HUES64 (cell line): Measurements from ENCODE around the gene PTBP1.

ENCODE experiments used
- H3K27ac ChIP-seq: 2 replicates; pipeline ENCODE4 v1.7.0; 2013; ENCODE audit warnings: low read depth, low read length, inconsistent platforms
- H3K27me3 ChIP-seq: 2 replicates; pipeline ENCODE4 v1.6.1; 2013; ENCODE audit warnings: mild to moderate bottlenecking, low read length; ENCODE audit not compliant: insufficient read depth
- H3K36me3 ChIP-seq: 2 replicates; pipeline ENCODE4 v1.6.1; 2013; ENCODE audit warnings: mild to moderate bottlenecking, low read length; ENCODE audit not compliant: insufficient read depth
- H3K4me1 ChIP-seq: 2 replicates; pipeline ENCODE4 v1.6.1; 2013; ENCODE audit warnings: mild to moderate bottlenecking, low read length, moderate library complexity; ENCODE audit not compliant: insufficient read depth
- H3K4me3 ChIP-seq: 2 replicates; pipeline ENCODE4 v1.5.1; 2013; ENCODE audit warnings: mild to moderate bottlenecking, low read length, moderate library complexity
- H3K9ac ChIP-seq: 2 replicates; pipeline ENCODE4 v1.6.1; 2013; ENCODE audit warnings: mild to moderate bottlenecking, low read depth, low read length
- H3K9me3 ChIP-seq: 2 replicates; pipeline ENCODE4 v1.6.1; 2013; ENCODE audit warnings: low read depth, low read length; ENCODE audit not compliant: insufficient read depth
- WGBS: fragments of 150-250, 120-280 bp; methylation state at CpG from one replicate; pipeline ENCODE4 v1.1.7; 2013; ENCODE audit warnings: missing lambda C conversion rate; 5-methylcytosine and 5-hydroxymethylcytosine counted together

PTBP1 gene

DNA sequence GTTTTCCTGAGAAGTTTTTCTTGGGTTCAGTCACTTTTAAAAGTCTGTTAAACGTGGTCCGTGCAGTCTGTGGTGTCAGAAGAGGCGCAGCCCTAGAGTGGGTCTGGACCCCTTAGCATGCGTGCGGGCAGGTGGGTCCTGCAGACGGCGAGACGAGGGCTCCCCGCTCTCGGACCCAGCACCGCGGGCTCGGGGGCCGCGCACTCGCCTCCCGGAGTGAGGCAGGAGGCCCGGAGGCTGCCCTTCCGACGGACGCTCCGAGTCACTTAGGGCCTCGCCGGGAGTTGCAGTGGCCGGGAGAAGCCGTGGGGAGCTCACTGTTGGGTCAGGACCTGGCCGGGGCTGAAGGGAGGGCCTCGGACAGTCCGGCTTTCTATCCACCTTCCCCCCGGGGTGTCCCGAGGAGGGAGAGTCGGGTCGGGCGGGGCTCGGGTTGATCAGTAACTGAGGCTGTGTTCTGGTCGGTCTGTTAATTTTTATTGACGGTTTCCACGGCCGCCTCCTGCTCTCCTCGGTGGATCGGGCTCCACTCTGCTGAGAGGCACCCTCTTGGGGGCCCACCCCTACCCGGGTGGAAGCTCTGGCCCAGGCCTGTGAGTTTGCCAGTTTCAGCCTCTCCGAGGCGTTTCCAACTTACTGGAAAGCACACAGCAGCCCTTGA is 1.3 kb downstream of the PTBP1 start:
- peak overlapping the region; percentile 97 for H3K27ac ChIP-seq

DNA sequence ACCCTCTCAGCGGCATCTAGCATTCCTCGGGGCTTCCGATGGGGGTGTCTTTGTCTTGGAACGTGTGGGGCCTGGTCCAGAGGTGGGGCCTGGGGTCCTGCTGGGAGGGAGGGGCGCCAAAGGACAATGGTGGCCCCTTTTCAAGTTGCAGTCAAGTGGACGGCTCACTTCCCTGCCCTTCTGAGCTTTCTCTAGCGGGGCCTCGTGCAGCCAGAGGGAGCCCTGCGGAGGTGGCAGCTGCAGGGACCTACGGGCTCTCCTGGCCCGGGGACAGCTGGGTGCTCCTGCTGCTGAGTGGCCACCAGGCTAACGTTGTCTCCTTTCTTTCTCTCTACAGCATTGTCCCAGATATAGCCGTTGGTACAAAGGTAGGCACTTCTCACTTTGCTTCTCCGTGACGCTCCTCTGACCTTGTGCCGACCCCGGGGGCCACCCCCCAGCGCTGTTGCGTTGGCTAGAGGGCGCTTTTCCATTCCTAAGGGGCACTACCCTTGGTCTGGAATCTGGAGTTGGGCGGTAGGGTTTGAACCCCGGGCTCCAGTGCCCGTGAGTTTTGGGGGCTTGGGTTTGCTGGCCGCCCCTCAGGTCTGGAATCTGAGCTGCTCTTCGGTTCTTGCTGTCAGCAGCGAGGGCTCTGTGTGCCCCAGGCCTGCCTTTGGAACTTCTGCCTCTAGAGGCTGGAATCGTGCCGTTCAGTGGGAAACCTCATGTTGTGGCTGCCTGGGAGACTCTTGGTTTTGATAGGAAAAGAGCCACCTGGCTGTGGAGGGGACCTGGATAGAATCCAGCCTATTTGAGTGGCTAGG is 2.0 kb downstream of the PTBP1 start:
- H3K36me3 ChIP-seq = peaks cover 52% of the 10 kb centered on the region
- H3K9me3 ChIP-seq = no peaks in the 10 kb centered on the region
- H3K9ac ChIP-seq = peak overlapping the region; percentile 98
- H3K4me3 ChIP-seq = peak overlapping the region; percentile 99
- no peaks in the 10 kb centered on the region for H3K27me3 ChIP-seq
- 15% methylated on average over 28 of the region's 28 CpGs for WGBS
- peaks cover 22% of the 10 kb centered on the region for H3K4me1 ChIP-seq
- H3K27ac ChIP-seq = peak overlapping the region; percentile 97

More for the DNA sequence above, 1.3 kb downstream of the PTBP1 start:
- under 1% methylated on average over 44 of the region's 44 CpGs for WGBS
- Histone ChIP-seq H3K36me3 (peaks cover 44% of the 10 kb centered on the region), H3K27me3 (no peaks in the 10 kb centered on the region), H3K4me3 (peak overlapping the region; percentile 99), H3K9ac (peak overlapping the region; percentile 98), H3K4me1 (peaks cover 22% of the 10 kb centered on the region), H3K9me3 (no peaks in the 10 kb centered on the region)

DNA sequence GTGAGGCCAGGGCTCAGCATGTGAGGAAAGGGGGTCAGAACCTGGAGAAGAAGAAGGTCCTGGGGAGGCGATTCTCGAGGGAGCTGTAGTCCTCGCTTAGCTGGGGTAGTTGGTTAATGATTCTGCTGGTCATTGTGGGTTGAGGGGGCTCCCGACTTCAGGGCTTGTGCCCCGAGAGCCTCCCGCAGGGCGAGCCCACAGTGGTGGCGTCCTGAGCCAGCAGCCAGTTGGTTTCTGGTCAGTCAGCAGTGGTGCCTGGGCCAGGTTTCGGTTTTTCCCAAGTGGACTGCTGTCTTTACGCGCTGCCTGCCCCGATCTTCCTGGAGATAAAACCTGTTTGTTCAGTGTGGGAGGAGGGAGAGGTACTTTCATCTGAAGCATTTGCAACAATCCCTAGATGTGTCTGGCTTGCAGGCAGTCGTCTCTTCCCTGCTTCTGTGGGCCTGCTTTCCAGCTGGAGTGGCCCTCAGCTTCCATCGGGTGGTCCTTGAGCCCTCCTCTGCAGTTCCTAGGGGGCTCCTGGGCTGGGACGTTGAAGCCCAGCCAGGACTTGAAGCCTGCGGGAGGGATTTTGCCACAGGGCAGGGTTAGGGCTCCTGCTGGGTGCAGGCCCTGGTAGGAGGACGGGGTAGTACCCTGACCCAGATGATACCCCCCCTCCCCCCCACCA is 3.2 kb downstream of the PTBP1 start:
- Histone ChIP-seq H3K27ac (peak overlapping the region; percentile 46; the same call in 1 of the 2 replicates), H3K4me3 (peak overlapping the region; percentile 32; the same call in 1 of the 2 replicates), H3K36me3 (peaks cover 64% of the 10 kb centered on the region), H3K9me3 (no peaks in the 10 kb centered on the region), H3K27me3 (no peaks in the 10 kb centered on the region), H3K4me1 (peaks cover 22% of the 10 kb centered on the region), H3K9ac (peak overlapping the region; percentile 47)
- 82% methylated on average over 17 of the region's 17 CpGs for WGBS

DNA sequence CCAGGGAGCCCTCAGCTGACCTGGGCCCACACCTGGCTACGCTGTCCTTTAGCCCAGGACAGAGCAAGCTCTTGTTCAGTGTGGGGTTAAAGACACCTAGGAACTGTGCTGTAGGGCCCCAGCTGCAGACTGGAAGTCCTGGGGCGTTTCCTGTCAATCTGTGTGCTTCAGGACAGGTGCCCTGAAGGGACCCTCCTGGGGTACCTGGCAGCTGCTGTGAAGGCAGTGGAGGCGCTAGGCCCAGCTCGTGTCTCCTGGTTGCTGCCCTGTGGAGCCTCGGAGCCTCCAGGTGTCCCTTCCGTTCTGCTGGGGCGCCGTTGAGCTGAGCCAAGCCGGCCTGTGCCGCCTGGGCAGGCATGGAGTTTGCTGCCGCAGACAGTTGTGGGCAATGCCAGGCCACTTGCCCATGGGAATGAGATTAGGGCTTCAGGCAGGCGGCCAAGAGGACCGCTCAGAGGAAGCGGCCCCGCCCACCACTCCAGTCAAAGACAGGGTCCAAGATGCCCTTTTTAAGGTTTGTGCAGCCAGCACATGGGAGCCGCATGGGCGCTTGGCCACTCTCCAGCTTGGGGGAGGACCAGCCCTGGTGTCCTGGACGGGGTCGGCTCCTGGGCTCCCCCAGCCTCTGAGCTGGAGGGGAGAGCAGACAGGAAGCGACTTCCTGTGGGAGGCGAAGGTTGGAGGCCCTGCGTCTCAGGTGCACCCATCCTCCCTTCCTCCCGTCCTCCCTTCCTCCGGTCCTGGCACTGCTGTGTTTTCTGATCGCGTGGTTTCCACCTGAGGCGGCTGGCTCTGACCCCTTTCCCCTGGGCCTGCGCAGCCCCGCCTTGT is 4.0 kb downstream of the PTBP1 start:
- Histone ChIP-seq H3K36me3 (peaks cover 71% of the 10 kb centered on the region), H3K9ac (peak overlapping the region; percentile 1; the same call in 1 of the 2 replicates), H3K27me3 (no peaks in the 10 kb centered on the region), H3K4me1 (peaks cover 22% of the 10 kb centered on the region), H3K9me3 (no peaks in the 10 kb centered on the region), H3K27ac (peak overlapping the region; percentile 10; the same call in 1 of the 2 replicates), H3K4me3 (no peak overlapping the region; the same call in 1 of the 2 replicates)
- 88% methylated on average over 29 of the region's 29 CpGs for WGBS

DNA sequence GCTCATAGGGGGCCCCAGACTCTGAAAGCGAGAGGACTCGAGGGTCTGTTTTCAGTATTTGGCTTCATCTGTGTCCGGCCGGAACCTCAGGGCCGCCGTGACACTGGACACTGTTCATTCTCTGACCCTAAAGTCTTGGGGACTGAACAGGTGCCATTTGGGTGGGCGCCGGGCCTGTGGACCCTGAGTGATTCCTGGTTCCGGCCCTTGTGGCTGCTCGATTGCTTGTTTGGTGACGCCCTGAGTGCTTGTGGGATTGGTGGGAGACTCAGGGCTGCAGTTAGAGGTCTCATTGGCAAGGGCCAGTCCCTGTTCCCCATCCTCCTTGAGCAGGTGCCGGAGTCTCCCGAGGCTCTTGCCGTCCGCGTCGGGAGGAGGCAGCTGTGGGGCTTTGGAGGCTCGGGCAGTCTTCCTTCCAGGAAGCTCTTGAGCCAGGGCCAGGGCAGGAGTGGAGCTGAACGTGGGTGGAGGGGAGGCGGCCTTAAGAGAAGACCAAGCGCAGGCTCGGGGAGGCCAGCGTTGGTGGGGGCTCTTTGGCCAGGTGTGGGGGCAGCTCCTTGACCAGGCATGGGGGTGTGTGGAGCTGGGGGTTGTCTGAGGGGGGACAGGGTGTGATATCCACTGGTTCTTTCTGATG is 4.7 kb downstream of the PTBP1 start:
- WGBS = 89% methylated on average over 23 of the region's 23 CpGs
- H3K9me3 ChIP-seq = no peaks in the 10 kb centered on the region
- no peaks in the 10 kb centered on the region for H3K27me3 ChIP-seq
- no peak overlapping the region for H3K4me3 ChIP-seq
- H3K27ac ChIP-seq = peak overlapping the region; percentile 25; the same call in 1 of the 2 replicates
- H3K4me1 ChIP-seq = peaks cover 22% of the 10 kb centered on the region
- H3K36me3 ChIP-seq = peaks cover 79% of the 10 kb centered on the region
- peak overlapping the region; percentile 1; the same call in 1 of the 2 replicates for H3K9ac ChIP-seq

DNA sequence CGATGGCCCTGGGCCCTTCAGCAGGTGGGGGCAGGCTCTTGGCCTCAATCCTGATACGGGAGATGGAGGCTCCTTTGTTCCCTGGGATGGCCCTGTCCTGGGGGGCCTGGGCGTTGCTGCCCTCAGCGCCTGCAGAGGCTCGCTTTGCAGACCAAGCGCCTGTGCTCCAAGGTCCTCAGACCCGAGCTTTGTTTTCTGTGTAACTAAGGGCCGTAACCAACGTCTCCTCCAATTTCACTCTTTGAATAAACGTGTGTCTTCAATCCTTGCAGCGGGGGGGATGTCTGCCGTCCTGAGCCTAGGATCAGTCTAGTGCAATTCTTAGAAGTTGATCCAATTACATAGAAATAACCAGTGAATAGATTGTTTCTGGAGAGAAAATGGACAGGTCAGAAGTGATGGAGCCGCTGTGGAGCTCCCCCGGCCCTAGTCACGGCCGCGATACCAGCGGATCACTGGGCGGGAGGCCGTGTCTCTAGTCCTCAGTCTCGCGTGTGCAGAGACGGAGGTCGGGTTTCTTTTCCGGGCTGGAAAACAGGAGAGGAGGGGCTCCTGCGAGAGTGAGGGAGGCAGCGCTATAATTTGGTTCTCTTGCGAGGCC is 5.3 kb downstream of the PTBP1 start:
- peaks cover 85% of the 10 kb centered on the region for H3K36me3 ChIP-seq
- H3K27me3 ChIP-seq = no peaks in the 10 kb centered on the region
- H3K27ac ChIP-seq = no peak overlapping the region
- no peaks in the 10 kb centered on the region for H3K9me3 ChIP-seq
- WGBS = 90% methylated on average over 28 of the region's 28 CpGs
- no peak overlapping the region for H3K4me3 ChIP-seq
- H3K9ac ChIP-seq = peak overlapping the region; percentile 1; the same call in 1 of the 2 replicates
- H3K4me1 ChIP-seq = peaks cover 22% of the 10 kb centered on the region

DNA sequence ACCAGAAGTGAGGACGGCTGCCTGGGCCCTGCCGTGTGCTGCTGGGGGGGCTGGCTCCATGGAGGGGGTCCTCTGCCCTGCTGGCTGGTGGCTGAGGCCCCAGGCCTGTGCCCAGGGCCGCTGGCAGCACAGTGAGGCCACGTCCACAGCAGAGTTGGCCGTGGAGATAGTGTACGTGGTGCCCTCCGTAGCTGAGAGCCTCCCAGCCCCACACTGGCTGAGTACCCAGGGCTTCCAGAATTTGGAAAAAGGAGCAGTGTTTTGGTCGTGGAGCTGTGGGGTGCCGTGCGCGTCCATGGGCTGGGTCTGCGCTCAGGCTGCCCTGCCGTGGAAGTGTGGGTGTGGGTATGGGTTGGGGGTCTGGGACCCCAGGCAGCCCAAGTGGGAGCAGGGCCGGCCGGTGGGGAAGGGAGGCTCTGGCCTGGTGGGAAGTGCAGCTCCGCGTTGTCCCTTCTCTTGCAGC is 5.9 kb downstream of the PTBP1 start:
- Histone ChIP-seq H3K4me3 (no peak overlapping the region), H3K27me3 (no peaks in the 10 kb centered on the region), H3K9me3 (no peaks in the 10 kb centered on the region), H3K27ac (no peak overlapping the region; the same call in 1 of the 2 replicates), H3K36me3 (peaks cover 90% of the 10 kb centered on the region), H3K9ac (no peak overlapping the region), H3K4me1 (peaks cover 22% of the 10 kb centered on the region)
- 94% methylated on average over 17 of the region's 17 CpGs for WGBS

DNA sequence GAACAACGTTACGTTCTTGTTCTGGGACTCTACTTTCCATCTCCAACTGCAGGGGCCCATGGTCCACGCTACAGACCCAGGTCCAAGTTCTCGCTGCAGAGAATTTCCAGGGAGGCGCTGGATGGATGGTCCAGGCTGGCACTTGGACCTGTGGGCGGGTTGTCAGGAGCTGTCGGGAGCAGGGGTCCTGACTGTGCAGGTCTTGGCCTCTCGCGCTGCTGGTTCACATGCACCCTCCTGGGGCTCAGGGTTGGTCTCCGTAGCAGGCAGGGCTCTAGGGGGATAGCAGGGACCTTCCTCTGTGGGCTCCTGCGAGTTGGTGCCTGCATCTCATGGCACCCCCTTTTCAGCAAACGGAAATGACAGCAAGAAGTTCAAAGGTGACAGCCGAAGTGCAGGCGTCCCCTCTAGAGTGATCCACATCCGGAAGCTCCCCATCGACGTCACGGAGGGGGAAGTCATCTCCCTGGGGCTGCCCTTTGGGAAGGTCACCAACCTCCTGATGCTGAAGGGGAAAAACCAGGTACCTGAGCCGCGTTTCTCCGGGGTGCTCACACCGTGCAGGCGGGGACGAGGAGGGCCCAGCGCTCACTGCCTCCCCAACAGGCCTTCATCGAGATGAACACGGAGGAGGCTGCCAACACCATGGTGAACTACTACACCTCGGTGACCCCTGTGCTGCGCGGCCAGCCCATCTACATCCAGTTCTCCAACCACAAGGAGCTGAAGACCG is 6.6 kb downstream of the PTBP1 start:
- no peak overlapping the region; the same call in 1 of the 2 replicates for H3K27ac ChIP-seq
- peaks cover 22% of the 10 kb centered on the region for H3K4me1 ChIP-seq
- 95% methylated on average over 31 of the region's 31 CpGs for WGBS
- no peak overlapping the region for H3K4me3 ChIP-seq
- no peaks in the 10 kb centered on the region for H3K27me3 ChIP-seq
- peaks cover 97% of the 10 kb centered on the region for H3K36me3 ChIP-seq
- H3K9ac ChIP-seq = no peak overlapping the region
- no peaks in the 10 kb centered on the region for H3K9me3 ChIP-seq

DNA sequence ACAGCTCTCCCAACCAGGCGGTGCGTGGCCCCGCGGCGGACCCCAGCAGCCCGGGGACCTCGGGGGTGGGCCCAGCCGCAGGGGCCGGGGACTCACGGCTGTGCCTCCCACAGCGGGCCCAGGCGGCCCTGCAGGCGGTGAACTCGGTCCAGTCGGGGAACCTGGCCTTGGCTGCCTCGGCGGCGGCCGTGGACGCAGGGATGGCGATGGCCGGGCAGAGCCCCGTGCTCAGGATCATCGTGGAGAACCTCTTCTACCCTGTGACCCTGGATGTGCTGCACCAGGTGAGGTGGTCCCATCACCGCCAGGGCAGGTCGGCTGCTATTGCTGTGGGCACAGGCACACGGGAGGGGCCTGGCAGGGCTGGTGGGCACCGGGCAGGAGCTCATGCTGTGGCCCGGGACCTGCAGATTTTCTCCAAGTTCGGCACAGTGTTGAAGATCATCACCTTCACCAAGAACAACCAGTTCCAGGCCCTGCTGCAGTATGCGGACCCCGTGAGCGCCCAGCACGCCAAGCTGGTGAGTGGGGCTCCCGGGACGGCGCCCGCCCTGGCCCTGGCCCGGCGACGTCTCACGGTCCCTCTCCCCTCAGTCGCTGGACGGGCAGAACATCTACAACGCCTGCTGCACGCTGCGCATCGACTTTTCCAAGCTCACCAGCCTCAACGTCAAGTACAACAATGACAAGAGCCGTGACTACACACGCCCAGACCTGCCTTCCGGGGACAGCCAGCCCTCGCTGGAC is 7.3 kb downstream of the PTBP1 start:
- Histone ChIP-seq H3K27ac (no peak overlapping the region), H3K9me3 (no peaks in the 10 kb centered on the region), H3K4me3 (no peak overlapping the region), H3K9ac (no peak overlapping the region), H3K27me3 (no peaks in the 10 kb centered on the region), H3K36me3 (peaks cover 99% of the 10 kb centered on the region), H3K4me1 (peaks cover 18% of the 10 kb centered on the region)
- 96% methylated on average over 53 of the region's 53 CpGs for WGBS
